Fibroblast of peridontal ligament (primary cell): ENCODE measurements around the gene ENDOG.

Experiments used
- DNase-seq: peaks from one replicate; pipeline ENCODE4 v3.0.0-alpha.2; 2010; ENCODE audit errors: extremely low read depth

ENDOG gene

DNA sequence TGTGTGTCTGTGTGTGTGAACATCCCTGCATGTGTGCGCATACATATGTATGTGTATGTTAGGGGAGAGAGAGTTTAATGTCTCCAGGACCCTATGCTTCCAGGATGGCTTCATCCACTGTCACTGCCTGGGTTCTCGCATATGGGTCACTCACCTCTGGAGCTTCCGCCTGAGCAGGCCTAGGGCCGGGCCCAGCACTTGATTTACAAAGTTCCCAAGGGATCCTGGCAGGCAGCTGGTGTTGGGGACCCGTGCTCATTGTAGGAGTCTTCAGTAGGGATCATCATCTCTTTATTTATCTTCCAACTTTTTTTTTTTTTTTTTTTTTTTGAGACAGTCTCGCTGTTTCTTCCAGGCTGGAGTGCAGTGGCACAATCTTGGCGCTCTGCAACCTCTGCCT is 18.2 kb upstream of the ENDOG start:
- DNase-seq, result no peak

GRCh38 chr9:128802482-128802881 is 15.8 kb upstream of the ENDOG start:
- DNase-seq, result no peak

GRCh38 chr9:128805661-128806060 is 12.6 kb upstream of the ENDOG start:
- no peak for DNase-seq

DNA sequence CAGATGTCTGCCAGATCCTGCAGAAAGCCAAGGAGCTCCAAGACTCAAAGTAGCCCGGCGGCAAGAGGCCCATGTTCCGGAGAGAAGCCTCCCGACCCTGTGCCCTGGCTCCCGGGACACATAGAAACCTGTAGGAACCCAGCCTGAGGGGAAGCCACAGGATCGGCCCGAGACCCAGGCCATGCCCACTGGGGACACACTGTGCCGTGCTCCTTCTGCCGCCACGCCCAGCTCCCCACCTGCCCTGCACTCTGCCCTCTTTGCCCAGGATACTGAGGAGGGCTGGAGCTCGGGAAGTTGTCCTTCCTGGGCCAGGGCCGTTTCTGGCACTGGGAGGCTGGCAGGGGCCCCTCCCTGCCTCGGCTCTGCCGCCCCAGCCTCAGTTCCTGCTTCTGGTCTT is 10.5 kb upstream of the ENDOG start:
- no peak for DNase-seq

DNA sequence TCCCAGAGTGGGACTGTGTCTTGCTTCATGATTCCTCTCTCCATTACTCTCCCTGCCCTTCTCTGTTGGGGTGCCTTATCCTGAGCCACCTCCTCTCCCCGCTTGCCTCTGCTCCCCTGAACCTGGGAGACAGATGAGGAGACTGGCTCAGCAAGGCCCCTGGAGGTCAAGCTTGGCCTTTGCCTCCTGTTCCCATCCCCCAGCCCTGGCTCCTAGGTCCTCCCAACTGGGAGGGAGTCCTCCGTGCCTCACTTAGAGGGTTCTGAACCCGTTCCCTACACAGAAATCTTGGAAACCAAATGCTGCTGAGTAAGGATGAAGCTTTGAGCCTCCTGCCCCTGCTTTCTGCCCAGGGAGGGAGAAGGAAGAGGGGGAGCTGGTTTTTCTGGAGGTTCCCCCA is 9.8 kb upstream of the ENDOG start:
- no peak for DNase-seq

- DNase-seq, result no peak
Measured at GRCh38 chr9:128809036-128809599, 9.2 kb upstream of the ENDOG start.

GRCh38 chr9:128809831-128810230 is 8.5 kb upstream of the ENDOG start:
- no peak for DNase-seq

DNA sequence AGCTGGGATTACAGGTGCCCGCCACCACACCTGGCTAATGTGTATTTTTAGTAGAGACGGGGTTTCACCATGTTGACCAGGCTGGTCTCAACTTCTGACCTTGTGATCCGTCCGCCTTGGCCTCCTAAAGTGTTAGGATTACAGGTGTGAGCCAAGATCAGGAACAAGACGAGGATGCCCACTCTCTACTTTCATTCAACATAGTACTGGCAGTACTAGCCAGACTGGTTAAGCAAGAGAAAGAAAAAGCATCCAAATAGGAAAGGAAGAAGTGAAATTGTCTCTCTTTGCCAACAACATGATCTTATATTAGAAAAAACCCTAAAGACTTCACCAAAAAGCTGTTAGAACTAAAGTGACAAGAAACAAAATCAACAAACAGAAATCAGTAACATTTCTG is 7.4 kb upstream of the ENDOG start:
- DNase-seq, result no peak

DNA sequence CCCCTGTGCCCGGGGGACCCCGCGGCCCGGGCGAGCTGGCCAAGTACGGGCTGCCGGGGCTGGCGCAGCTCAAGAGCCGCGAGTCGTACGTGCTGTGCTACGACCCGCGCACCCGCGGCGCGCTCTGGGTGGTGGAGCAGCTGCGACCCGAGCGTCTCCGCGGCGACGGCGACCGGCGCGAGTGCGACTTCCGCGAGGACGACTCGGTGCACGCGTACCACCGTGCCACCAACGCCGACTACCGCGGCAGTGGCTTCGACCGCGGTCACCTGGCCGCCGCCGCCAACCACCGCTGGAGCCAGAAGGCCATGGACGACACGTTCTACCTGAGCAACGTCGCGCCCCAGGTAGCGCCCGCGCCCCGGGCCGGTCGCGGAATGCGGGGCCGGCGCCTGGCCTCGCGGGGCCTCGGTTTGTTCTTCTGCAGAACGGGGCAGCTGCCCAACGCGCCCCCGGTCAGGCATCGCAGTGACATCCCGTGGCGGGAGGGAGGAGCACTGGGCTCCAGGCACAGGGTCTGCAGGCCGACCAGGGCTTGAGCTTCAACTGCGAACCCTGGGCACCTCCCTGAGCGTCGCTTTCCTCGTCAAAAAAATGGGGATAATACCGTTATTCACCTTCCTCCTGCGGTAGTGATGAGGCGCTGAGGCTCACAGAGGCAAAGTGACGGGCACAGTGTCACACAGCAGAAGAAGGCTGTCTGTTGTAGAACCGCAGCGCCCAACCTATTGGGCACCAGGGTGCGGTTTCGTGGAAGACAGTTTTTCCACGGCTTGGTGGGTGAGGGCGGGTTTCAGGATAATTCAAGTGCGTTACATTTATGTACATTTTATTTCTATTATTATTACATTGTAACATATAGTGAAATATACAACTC is 777 bp downstream of the ENDOG start:
- DNase-seq, result no peak

GRCh38 chr9:128819716-128820664 is 1.7 kb downstream of the ENDOG start:
- DNase-seq, result no peak

GRCh38 chr9:128820665-128821583 is 2.6 kb downstream of the ENDOG start:
- no peak for DNase-seq

- DNase-seq, result no peak
Measured at GRCh38 chr9:128821584-128822406, 3.5 kb downstream of the ENDOG start.

- no peak for DNase-seq
Measured at GRCh38 chr9:128822407-128823042, 4.2 kb downstream of the ENDOG start.

GRCh38 chr9:128823362-128823902 is 5.1 kb downstream of the ENDOG start:
- no peak for DNase-seq

DNA sequence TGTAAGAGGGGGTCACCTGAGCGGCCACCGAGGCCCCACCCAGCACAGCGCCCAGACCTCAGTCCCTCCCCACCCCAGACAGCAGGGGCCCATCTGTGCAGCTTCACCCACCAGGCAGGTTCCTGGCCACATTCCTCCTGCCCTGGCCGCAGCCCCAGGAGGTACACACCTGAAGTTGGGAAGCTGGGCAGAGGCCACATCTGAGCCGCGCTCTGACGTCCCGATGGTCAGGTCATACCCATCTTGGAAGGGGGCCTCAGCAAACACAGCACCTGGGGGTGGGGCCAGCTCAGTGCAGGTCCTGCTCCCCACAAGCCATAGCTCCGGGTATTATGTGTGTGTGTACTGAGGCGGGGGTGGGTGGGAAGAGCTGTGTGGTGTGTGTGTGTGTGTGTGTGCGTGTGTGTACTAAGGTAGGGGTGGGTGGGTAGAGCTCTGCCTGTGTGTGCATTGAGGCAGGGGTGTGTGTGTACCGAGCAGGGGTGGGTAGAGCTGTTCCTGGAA is 5.7 kb downstream of the ENDOG start:
- DNase-seq, result no peak

DNA sequence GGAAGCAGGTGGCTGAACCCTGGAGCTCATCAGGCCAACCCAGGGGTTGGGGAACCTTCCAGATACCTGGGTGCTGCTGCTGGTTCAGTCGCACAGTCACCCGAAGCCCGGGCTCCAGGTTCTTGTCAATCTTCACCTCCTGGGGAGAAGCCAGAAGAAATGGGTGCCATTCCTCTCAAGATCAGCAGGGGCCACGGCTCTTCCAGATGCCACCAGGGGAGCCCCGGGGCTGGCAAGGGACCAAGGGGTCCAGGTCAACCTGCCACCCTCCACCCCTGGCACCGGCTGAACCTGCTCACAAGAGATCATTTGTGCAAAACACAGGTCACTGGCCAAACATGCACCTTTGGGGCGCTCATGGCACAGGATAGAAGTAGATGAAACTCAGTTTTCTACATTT is 6.6 kb downstream of the ENDOG start:
- no peak for DNase-seq

GRCh38 chr9:128825923-128826700 is 7.8 kb downstream of the ENDOG start:
- no peak for DNase-seq

DNA sequence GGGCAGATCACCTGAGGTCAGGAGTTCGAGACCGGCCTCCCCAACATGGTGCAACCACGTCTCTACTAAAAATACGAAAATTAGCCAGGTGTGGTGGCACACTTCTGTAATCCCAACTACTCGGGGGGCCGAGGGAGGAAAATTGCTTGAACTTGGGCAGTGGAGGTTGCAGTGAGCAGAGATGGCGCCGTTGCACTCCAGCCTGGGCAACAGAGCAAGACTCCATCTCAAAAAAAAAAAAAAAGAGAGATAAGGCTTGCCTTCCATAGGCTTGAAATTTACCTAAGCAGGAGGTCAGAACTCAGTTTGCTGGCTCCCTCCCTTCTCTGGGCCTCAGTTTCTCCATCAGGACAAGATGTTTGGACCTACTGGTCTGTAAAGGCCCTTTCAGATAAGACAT is 10.0 kb downstream of the ENDOG start:
- DNase-seq, result no peak
